Measurements from ENCODE around the gene ZNF700.

The ZNF700 gene

GRCh38 chr19:11984986-11985385 is 60.1 kb downstream of the ZNF700 start:
- Histone ChIP-seq H3K36me3 (ENCODE audit: low read length) (peaks cover 5% of the 10 kb centered on the region; the same call in 1 of the 2 replicates), H3F3A (ENCODE audit: insufficient read depth) (peaks cover 5% of the 10 kb centered on the region), H3K79me2 (ENCODE audit: insufficient read depth, low read length) (peaks cover 19% of the 10 kb centered on the region), H3K4me3 (ENCODE audit: insufficient read depth, low read length, poor library complexity, severe bottlenecking) (no peak overlapping the region), H4K20me1 (ENCODE audit: low read depth, low read length) (peaks cover 6% of the 10 kb centered on the region; the same call in 1 of the 2 replicates), H3K9ac (ENCODE audit: low read length) (no peak overlapping the region), H2AFZ (ENCODE audit: low read depth, low read length, severe bottlenecking) (no peak overlapping the region), H3K9me2 (replicated peaks; ENCODE audit: insufficient read depth, low read length) (no peaks in the 10 kb centered on the region), H3K27me3 (ENCODE audit: low read length) (no peaks in the 10 kb centered on the region), H3K4me2 (ENCODE audit: low read depth, low read length, poor library complexity, severe bottlenecking) (no peak overlapping the region), H3K9me3 (ENCODE audit: insufficient read depth, low read length) (peaks cover 9% of the 10 kb centered on the region; the same call in 1 of the 2 replicates), H3K27ac (ENCODE audit: low read depth, low read length) (no peak overlapping the region)
- no peak for TF ChIP-seq EZH2phosphoT487 (conservative IDR thresholded peaks at IDR 0.05; ENCODE audit: low read length)
- TF ChIP-seq CTCF (IDR thresholded peaks at IDR 0.05; ENCODE audit: insufficient read depth, low read length, poor library complexity, severe bottlenecking) = peak; percentile 48

- Histone ChIP-seq H3K9ac (ENCODE audit: low read length) (no peak overlapping the region), H4K20me1 (ENCODE audit: low read depth, low read length) (peaks cover 6% of the 10 kb centered on the region; the same call in 1 of the 2 replicates), H3K9me3 (ENCODE audit: insufficient read depth, low read length) (no peaks in the 10 kb centered on the region), H3F3A (ENCODE audit: insufficient read depth) (peaks cover 5% of the 10 kb centered on the region), H3K4me3 (ENCODE audit: insufficient read depth, low read length, poor library complexity, severe bottlenecking) (no peak overlapping the region), H3K27ac (ENCODE audit: low read depth, low read length) (no peak overlapping the region), H2AFZ (ENCODE audit: low read depth, low read length, severe bottlenecking) (no peak overlapping the region), H3K9me2 (replicated peaks; ENCODE audit: insufficient read depth, low read length) (no peaks in the 10 kb centered on the region), H3K27me3 (ENCODE audit: low read length) (no peaks in the 10 kb centered on the region), H3K36me3 (ENCODE audit: low read length) (no peaks in the 10 kb centered on the region), H3K79me2 (ENCODE audit: insufficient read depth, low read length) (peaks cover 37% of the 10 kb centered on the region), H3K4me2 (ENCODE audit: low read depth, low read length, poor library complexity, severe bottlenecking) (peak overlapping the region; percentile 75)
- TF ChIP-seq CTCF (IDR thresholded peaks at IDR 0.05; ENCODE audit: insufficient read depth, low read length, poor library complexity, severe bottlenecking) = no peak
- TF ChIP-seq EZH2phosphoT487 (conservative IDR thresholded peaks at IDR 0.05; ENCODE audit: low read length) = no peak
These were observed 61.8 kb downstream of the ZNF700 start for GRCh38 chr19:11986754-11987153.

- H3F3A ChIP-seq (ENCODE audit: insufficient read depth) = peaks cover 5% of the 10 kb centered on the region
- no peaks in the 10 kb centered on the region for H3K9me2 ChIP-seq (replicated peaks; ENCODE audit: insufficient read depth, low read length)
- H3K36me3 ChIP-seq (ENCODE audit: low read length) = no peaks in the 10 kb centered on the region
- H4K20me1 ChIP-seq (ENCODE audit: low read depth, low read length) = peaks cover 6% of the 10 kb centered on the region; the same call in 1 of the 2 replicates
- TF ChIP-seq EZH2phosphoT487 (conservative IDR thresholded peaks at IDR 0.05; ENCODE audit: low read length) (no peak), CTCF (IDR thresholded peaks at IDR 0.05; ENCODE audit: insufficient read depth, low read length, poor library complexity, severe bottlenecking) (no peak)
- peak overlapping the region; percentile 97 for H3K4me3 ChIP-seq (ENCODE audit: insufficient read depth, low read length, poor library complexity, severe bottlenecking)
- peak overlapping the region; percentile 83 for H3K9ac ChIP-seq (ENCODE audit: low read length)
- H3K79me2 ChIP-seq (ENCODE audit: insufficient read depth, low read length) = peaks cover 45% of the 10 kb centered on the region
- H3K27ac ChIP-seq (ENCODE audit: low read depth, low read length) = peak overlapping the region; percentile 80
- H2AFZ ChIP-seq (ENCODE audit: low read depth, low read length, severe bottlenecking) = peak overlapping the region; percentile 84
- H3K4me2 ChIP-seq (ENCODE audit: low read depth, low read length, poor library complexity, severe bottlenecking) = peak overlapping the region; percentile 75
- H3K27me3 ChIP-seq (ENCODE audit: low read length) = no peaks in the 10 kb centered on the region
- H3K9me3 ChIP-seq (ENCODE audit: insufficient read depth, low read length) = no peaks in the 10 kb centered on the region
These were observed 62.7 kb downstream of the ZNF700 start for GRCh38 chr19:11987405-11988281.
